ENCODE results near the gene GAGE12J. TPM values are rescaled to one million over a fixed set of nuclear protein-coding genes. Genes with fewer than 3 reads are reported as not detected.
A peak's percentile ranks its signal among the peaks of the same experiment; 100 is the strongest.
"Not testable (repeated sequence)": the region's sequence is repeated elsewhere in the genome, so short reads cannot be mapped to it uniquely, and the experiment has no call there.

Gene GAGE12J
- not detected for total RNA-seq

DNA sequence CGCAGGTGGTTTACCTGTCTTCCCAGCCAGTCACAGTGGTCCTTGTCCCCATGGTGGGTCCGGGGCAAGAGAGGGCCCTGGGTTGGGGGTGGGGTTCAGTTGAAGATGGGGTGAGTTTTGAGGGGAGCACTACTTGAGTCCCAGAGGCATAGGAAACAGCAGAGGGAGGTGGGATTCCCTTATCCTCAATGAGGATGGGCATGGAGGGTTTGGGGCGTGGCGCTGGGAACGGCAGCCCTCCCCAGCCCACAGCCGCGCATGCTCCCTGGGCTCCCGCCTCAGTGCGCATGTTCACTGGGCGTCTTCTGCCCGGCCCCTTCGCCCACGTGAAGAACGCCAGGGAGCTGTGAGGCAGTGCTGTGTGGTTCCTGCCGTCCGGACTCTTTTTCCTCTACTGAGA is at the start of gene GAGE12J:
Gene GAGE12J (plus strand): TSS at position 301 of the 400 bp plus-strand sequence. CDS start 1,157 bp downstream, outside the sequence.
- intact Hi-C loops (cut with DNase I; ENCODE audit: low total_unique reads): not testable (repeated sequence)

GRCh38 chrX:49272421-49272820 is 49.4 kb upstream of the GAGE12J start:
- no peak for DNase-seq
- Histone ChIP-seq H3K27me3 (no peaks in the 10 kb centered on the region), H3K4me1 (no peaks in the 10 kb centered on the region), H3K9me3 (no peaks in the 10 kb centered on the region), H3K36me3 (no peaks in the 10 kb centered on the region), H3K27ac (no peak overlapping the region), H3K4me3 (no peak overlapping the region)
- no peak for TF ChIP-seq POLR2A (IDR thresholded peaks at IDR 0.05)
- TF ChIP-seq, protein P1, sequence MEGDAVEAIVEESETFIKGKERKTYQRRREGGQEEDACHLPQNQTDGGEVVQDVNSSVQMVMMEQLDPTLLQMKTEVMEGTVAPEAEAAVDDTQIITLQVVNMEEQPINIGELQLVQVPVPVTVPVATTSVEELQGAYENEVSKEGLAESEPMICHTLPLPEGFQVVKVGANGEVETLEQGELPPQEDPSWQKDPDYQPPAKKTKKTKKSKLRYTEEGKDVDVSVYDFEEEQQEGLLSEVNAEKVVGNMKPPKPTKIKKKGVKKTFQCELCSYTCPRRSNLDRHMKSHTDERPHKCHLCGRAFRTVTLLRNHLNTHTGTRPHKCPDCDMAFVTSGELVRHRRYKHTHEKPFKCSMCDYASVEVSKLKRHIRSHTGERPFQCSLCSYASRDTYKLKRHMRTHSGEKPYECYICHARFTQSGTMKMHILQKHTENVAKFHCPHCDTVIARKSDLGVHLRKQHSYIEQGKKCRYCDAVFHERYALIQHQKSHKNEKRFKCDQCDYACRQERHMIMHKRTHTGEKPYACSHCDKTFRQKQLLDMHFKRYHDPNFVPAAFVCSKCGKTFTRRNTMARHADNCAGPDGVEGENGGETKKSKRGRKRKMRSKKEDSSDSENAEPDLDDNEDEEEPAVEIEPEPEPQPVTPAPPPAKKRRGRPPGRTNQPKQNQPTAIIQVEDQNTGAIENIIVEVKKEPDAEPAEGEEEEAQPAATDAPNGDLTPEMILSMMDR (IDR thresholded peaks at IDR 0.05): no peak
- intact Hi-C loops (cut with DNase I; ENCODE audit: low total_unique reads): no loop called here

More for the DNA sequence above, at the start of gene GAGE12J:
- H3K4me1 ChIP-seq, H3K4me3 ChIP-seq, H3K27me3 ChIP-seq, H3K36me3 ChIP-seq, DNase-seq, H3K27ac ChIP-seq, H3K9me3 ChIP-seq: not testable (repeated sequence)

DNA sequence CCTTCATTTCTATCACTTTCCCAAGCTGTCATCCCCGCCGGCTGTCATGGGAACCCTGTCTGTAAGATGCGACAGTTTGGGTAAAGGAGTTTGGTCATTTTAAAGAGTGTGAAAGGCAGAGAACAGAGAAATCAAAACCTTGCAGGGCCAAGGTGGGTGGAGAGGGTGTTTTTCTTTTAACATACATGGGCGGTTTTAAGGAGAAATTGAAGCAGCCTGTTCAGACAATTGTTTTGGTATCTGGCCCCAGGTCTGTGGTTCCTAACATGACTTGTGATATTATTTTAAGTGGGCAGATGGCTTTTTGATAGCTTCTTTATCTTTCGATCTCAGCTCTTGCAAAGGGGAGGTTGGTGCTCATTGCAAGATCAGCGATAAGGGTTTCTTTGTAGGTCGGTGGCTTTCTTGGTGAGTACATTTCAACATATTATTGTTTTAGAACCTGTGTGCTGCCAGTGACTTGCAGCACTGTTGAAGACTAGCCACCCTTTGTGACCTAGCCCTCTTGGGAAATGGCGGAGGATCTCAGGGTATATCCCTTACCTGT is 48.6 kb upstream of the GAGE12J start:
- H3K36me3 ChIP-seq: no peaks in the 10 kb centered on the region
- H3K27ac ChIP-seq: no peak overlapping the region
- no peak overlapping the region for H3K4me3 ChIP-seq
- no peak for TF ChIP-seq POLR2A (IDR thresholded peaks at IDR 0.05)
- TF ChIP-seq, protein P1 (IDR thresholded peaks at IDR 0.05): no peak
- H3K4me1 ChIP-seq: no peaks in the 10 kb centered on the region
- no peaks in the 10 kb centered on the region for H3K27me3 ChIP-seq
- intact Hi-C loops (cut with DNase I; ENCODE audit: low total_unique reads): no loop called here
- no peaks in the 10 kb centered on the region for H3K9me3 ChIP-seq
- DNase-seq: no peak

- no peak for DNase-seq
- H3K9me3 ChIP-seq: no peaks in the 10 kb centered on the region
- intact Hi-C loops (cut with DNase I; ENCODE audit: low total_unique reads): no loop called here
- H3K4me1 ChIP-seq: no peaks in the 10 kb centered on the region
- no peaks in the 10 kb centered on the region for H3K27me3 ChIP-seq
- no peaks in the 10 kb centered on the region for H3K36me3 ChIP-seq
- TF ChIP-seq, protein P1 (IDR thresholded peaks at IDR 0.05): no peak
- no peak for TF ChIP-seq POLR2A (IDR thresholded peaks at IDR 0.05)
- H3K4me3 ChIP-seq: no peak overlapping the region
- H3K27ac ChIP-seq: no peak overlapping the region
These were observed 45.6 kb upstream of the GAGE12J start for GRCh38 chrX:49276207-49276606.

- H3K27ac ChIP-seq: peak overlapping the region in 1 of 2 donors; percentile 14
These were observed 44.9 kb upstream of the GAGE12J start for GRCh38 chrX:49276671-49277534.

More at GRCh38 chrX:49276671-49277534, 44.9 kb upstream of the GAGE12J start:
- Histone ChIP-seq H3K9me3 (no peaks in the 10 kb centered on the region), H3K4me1 (no peaks in the 10 kb centered on the region), H3K4me3 (no peak overlapping the region), H3K27me3 (no peaks in the 10 kb centered on the region), H3K36me3 (no peaks in the 10 kb centered on the region)
- TF ChIP-seq, protein P1 (IDR thresholded peaks at IDR 0.05): no peak
- TF ChIP-seq POLR2A (IDR thresholded peaks at IDR 0.05): no peak
- intact Hi-C loops (cut with DNase I; ENCODE audit: low total_unique reads): no loop called here
- peak in 1 of 2 donors; percentile 8 for DNase-seq

All from uterus (tissue), 4 donors.